OCI-LY3 (cell line): Measurements from ENCODE around the gene HCFC1R1.

Source experiments
- EZH2phosphoT487 ChIP-seq: fragments of 200-600 bp; shearing (Covaris generic); IDR thresholded peaks from 2 replicates; pipeline ENCODE4 v1.6.1; 2018; ENCODE audit warnings: antibody characterized with exemption, mixed run types, low read depth
- TF ChIP-seq, protein P1 (sequence below): fragments of 200-600, 300-600 bp; sonication (generic); IDR thresholded peaks from 2 replicates; pipeline ENCODE4 v1.5.1; 2014; ENCODE audit warnings: antibody characterized with exemption, low read length, low read depth

DNA sequence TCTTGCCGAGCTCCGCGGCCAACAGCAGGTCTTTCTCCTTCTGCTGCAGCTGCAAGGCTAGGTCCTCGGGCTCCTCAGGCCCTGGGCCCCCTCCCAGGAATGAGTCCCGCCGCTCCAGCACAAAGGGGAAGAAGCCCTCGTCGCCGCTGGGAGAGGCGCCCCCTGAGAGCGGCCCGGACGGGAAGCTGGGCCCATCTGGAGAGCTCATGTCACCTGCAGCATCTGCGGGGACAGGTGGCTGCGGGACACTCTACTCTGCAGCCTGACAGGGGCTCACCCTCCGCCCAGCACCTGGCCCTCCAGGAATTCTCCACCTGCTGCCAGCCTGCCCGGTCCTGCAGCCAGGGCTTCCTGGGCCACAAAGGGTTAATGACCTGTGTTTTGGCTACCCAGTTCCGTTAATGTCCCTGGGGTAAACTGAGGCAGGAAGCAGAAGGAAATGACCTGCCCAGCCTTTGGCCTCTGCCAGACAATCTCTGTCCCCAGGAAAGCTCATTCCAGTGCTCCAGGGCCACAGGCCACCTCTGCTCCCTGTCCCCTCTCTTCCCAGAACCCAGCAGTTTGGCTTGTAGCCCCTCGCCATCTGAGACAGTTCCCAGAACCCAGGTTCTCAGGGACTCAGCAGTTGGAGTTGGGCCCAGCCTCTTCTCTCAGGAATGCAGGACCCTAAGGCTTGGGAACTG lies 11.7 kb upstream of the HCFC1R1 start:
- TF ChIP-seq, protein P1, sequence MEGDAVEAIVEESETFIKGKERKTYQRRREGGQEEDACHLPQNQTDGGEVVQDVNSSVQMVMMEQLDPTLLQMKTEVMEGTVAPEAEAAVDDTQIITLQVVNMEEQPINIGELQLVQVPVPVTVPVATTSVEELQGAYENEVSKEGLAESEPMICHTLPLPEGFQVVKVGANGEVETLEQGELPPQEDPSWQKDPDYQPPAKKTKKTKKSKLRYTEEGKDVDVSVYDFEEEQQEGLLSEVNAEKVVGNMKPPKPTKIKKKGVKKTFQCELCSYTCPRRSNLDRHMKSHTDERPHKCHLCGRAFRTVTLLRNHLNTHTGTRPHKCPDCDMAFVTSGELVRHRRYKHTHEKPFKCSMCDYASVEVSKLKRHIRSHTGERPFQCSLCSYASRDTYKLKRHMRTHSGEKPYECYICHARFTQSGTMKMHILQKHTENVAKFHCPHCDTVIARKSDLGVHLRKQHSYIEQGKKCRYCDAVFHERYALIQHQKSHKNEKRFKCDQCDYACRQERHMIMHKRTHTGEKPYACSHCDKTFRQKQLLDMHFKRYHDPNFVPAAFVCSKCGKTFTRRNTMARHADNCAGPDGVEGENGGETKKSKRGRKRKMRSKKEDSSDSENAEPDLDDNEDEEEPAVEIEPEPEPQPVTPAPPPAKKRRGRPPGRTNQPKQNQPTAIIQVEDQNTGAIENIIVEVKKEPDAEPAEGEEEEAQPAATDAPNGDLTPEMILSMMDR = no peak
- no peak for TF ChIP-seq EZH2phosphoT487
